Activated CD4-positive, alpha-beta T cell treated with anti-CD3 and anti-CD28 coated beads, Interleukin-2, amount 10 ng/mL, durations not matched to agents 7 days and 5 days (primary cell): ENCODE measurements around the gene FBXW7. TPM values are rescaled to one million over a fixed set of nuclear protein-coding genes. Genes with fewer than 3 reads are reported as not detected.

Experiments
- CTCF ChIA-PET: fragments of 350-600 bp; sonication (Branson Sonifier 250); formaldehyde crosslinking; loops from one replicate; lab custom pipeline; 2021; ENCODE audit warnings: antibody characterized with exemption; lab: Charles Lee
- POLR2A ChIA-PET: fragments of 350-600 bp; sonication (Branson Sonifier 250); formaldehyde crosslinking; loops from one replicate; lab custom pipeline; 2021; ENCODE audit warnings: antibody characterized with exemption; lab: Charles Lee
- DNase-seq: peaks from one replicate; pipeline ENCODE4 v3.0.0-alpha.2; 2020
- H3K27ac Mint-ChIP-seq: one replicate; pipeline ENCODE4 v1.8.0; 2021; ENCODE audit warnings: mild to moderate bottlenecking, moderate library complexity, mixed read lengths
- H3K27me3 Mint-ChIP-seq: one replicate; pipeline ENCODE4 v1.8.0; 2021; ENCODE audit warnings: mixed read lengths
- H3K36me3 Mint-ChIP-seq: one replicate; pipeline ENCODE4 v1.8.0; 2021; ENCODE audit warnings: low read depth, mixed read lengths
- H3K4me1 Mint-ChIP-seq: one replicate; pipeline ENCODE4 v1.8.0; 2021; ENCODE audit warnings: mixed read lengths
- H3K4me3 Mint-ChIP-seq: one replicate; pipeline ENCODE4 v1.8.0; 2021; ENCODE audit warnings: mild to moderate bottlenecking, moderate library complexity, mixed read lengths
- H3K9me3 Mint-ChIP-seq: one replicate; pipeline ENCODE4 v1.8.0; 2021; ENCODE audit warnings: mixed read lengths
- total RNA-seq, 2 experiments: library from RNA; stranded (reverse); gene quantifications; one replicate each; pipeline ENCODE4 v1.2.3, GENCODE V29; 2021

FBXW7 gene
- total RNA-seq, 2 experiments from 2014 or later: 49.4 to 52.2 TPM

DNA sequence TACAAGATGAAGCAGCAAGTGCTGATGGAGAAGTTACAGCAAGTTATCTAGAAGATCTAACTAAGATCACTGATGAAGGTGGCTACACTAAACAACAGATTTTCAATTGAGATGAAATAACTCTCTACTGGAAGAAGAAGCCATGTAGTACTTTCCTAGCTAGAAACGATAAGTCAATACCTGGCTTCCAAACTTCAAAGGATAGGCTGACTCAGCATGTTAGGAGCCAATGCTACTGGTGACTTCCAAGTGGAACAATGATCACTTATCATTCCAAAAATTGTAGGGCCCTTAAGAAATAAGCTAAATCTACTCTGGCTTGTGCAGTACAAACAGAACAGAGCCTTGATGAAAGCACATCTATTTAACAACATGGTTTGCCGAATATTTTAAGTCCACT is 55.0 kb downstream of the FBXW7 start:
- CTCF ChIA-PET: interaction anchor here (1.1 to 1.5 kb wide), 5 partner anchors 18 to 98 kb away, joined by 3 to 4 read pairs (median 3); no protein-coding TSS in a partner anchor
- H3K9me3 Mint-ChIP-seq: peaks cover 11% of the 10 kb centered on the region
- H3K27ac Mint-ChIP-seq: no peak overlapping the region
- no peaks in the 10 kb centered on the region for H3K27me3 Mint-ChIP-seq
- no peak for DNase-seq
- H3K4me3 Mint-ChIP-seq: no peak overlapping the region
- peaks cover 26% of the 10 kb centered on the region for H3K4me1 Mint-ChIP-seq
- POLR2A ChIA-PET: no interaction called here
- peaks cover 31% of the 10 kb centered on the region for H3K36me3 Mint-ChIP-seq

DNA sequence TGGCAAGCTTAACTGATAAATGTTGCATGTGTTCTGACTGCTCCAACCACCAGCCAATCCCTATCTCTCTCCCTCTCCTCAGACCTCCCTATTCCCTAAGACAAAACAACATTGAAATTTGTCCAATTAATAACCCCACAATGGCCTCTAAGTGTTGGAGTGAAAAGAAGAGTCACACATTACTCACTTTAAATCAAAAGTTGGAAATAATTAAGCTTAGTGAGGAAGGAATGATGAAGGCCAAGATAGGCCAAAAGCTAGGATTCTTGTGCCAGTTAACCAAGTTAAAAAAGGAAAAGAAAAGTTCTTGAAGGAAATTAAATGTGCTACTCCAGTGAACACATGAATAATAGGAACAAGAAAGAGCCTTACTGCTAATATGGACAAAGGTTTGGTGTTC is 55.6 kb downstream of the FBXW7 start:
- ChIA-PET CTCF (interaction anchor here (1.1 to 1.5 kb wide), 2 partner anchors 22 to 98 kb away, joined by 3 to 4 read pairs; no protein-coding TSS in a partner anchor), POLR2A (no interaction called here)
- no peak overlapping the region for H3K4me3 Mint-ChIP-seq
- no peak for DNase-seq
- H3K36me3 Mint-ChIP-seq: peaks cover 31% of the 10 kb centered on the region
- peaks cover 11% of the 10 kb centered on the region for H3K9me3 Mint-ChIP-seq
- peaks cover 20% of the 10 kb centered on the region for H3K4me1 Mint-ChIP-seq
- H3K27ac Mint-ChIP-seq: no peak overlapping the region
- H3K27me3 Mint-ChIP-seq: no peaks in the 10 kb centered on the region

DNA sequence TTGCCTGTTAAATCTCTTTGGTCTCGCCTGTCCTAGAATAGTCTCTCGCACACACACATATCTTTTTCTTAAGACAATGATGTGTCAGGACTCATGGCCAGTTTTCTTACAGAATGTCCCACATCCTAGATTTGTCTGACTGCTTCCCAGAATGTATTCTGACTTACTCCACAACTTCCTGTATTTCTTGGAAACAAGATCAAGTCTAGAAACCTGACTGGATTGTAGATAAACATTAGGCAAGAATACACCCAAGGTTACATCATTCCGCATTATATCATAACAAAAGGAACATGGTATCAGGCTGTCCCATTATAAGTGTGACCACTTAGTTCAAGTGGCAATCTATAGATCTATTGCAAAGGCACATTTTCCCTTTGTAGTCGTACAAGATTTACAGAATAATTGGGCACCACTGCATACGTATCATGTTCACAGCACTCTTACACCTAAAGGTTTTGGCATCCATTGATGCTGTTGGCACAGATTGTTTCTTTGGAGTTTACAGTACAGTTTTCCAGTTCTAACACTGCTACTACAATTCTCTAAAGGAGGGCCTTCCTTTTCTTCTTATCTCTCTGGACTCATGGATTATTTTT is 56.4 kb downstream of the FBXW7 start:
- Mint-ChIP-seq H3K27ac (no peak overlapping the region), H3K36me3 (peaks cover 31% of the 10 kb centered on the region), H3K4me3 (no peak overlapping the region), H3K4me1 (peaks cover 18% of the 10 kb centered on the region), H3K9me3 (peaks cover 11% of the 10 kb centered on the region), H3K27me3 (no peaks in the 10 kb centered on the region)
- ChIA-PET CTCF (no interaction called here), POLR2A (interaction anchor here (0.6 kb wide), 1 partner anchor 1035 kb away, joined by 3 read pairs; no protein-coding TSS in a partner anchor)
- no peak for DNase-seq

DNA sequence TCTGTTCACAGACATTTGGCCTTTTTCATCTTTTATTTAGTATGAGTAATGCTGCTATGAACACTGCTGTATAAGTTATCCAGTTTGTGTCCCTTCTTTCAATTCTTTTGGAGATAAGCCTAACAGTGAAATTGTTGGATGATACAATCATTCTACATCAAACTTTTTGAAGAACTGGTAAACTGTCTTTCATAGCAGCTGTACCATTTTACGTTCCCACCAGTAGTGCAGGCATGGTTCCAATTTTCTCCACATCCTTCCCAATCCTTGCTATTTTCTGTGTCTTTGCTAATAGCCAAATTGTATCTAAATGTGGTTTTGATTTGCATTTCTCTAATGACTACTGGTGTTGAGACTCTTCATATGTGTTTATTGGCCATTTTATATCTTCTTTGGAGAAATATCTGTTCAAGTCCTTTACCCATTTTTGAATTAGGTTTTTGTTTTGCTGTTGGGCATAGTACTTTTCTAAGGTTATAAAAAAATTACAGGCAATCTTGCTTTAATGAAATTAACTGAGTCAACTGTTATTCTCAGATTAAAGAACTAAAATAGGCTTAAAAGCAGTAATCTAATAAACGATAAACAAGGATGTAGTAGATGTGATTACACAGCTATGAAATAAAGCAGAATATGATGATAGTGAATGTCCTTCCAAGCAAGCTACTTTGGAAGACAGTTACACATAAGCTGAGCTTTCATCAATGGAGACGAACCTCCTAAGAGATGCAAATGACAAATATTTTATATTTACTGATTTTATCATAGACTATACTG is 57.2 kb downstream of the FBXW7 start:
- no peak overlapping the region for H3K4me3 Mint-ChIP-seq
- H3K9me3 Mint-ChIP-seq: peaks cover 11% of the 10 kb centered on the region
- CTCF ChIA-PET: interaction anchor here (0.8 to 1.3 kb wide), 2 partner anchors 20 to 23 kb away, joined by 3 read pairs; no protein-coding TSS in a partner anchor
- H3K36me3 Mint-ChIP-seq: peaks cover 31% of the 10 kb centered on the region
- peaks cover 17% of the 10 kb centered on the region for H3K4me1 Mint-ChIP-seq
- DNase-seq: no peak
- POLR2A ChIA-PET: interaction anchor here (0.6 kb wide), 1 partner anchor 1036 kb away, joined by 3 read pairs; no protein-coding TSS in a partner anchor
- H3K27ac Mint-ChIP-seq: no peak overlapping the region
- H3K27me3 Mint-ChIP-seq: no peaks in the 10 kb centered on the region

DNA sequence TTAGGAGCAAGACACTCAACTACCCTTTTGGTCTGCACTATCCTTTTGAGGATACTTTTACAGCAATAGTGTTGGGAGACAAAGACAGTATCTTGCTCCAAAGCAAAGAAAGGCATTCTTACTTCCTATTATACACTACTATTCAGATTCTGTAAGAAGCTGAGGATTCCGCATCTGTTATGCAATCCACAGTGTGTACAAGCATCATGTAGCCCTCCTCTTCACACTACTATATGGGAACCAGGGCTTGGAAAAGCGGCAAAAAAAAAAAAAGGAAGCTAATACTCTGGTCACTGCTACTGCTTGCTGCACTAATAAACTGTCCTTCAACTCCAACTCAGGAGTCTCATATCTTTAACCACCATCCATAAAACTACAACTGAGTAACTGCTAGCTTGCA is 59.1 kb downstream of the FBXW7 start:
- POLR2A ChIA-PET: no interaction called here
- Mint-ChIP-seq H3K4me1 (peaks cover 17% of the 10 kb centered on the region), H3K27ac (no peak overlapping the region), H3K27me3 (no peaks in the 10 kb centered on the region), H3K36me3 (peaks cover 26% of the 10 kb centered on the region), H3K4me3 (no peak overlapping the region), H3K9me3 (peaks cover 15% of the 10 kb centered on the region)
- CTCF ChIA-PET: interaction anchor here (0.6 to 1.4 kb wide), 2 partner anchors 14 to 178 kb away, joined by 3 to 5 read pairs; no protein-coding TSS in a partner anchor
- no peak for DNase-seq

DNA sequence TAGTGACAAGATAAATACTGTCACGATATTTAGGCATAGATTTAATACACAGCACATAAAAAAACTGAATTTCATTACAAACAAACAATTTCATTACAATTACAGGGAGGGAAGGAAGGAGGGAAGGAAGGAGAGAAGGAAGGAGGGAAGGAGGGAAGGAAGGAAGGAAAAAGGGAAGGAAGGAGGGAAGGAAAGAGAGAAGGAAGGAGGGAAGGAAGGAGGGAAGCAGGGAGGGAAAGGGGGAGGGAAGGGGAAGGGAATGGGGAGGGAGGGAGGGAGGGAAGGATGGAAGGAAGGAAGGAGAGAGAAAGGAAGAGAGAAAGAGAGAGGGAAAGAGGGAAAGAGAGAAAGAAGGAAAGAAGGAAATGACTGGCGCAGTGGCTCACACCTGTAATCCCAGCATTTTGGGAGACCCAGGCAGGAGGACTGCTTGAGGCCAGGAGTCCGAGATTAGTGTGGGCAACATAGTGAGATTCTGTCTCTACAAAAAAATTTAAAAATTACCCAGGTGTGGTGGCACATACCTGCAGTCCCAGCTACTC is 64.6 kb downstream of the FBXW7 start:
- ChIA-PET POLR2A (no interaction called here), CTCF (interaction anchor here (0.6 kb wide), 1 partner anchor 776 kb away, joined by 5 read pairs; no protein-coding TSS in a partner anchor)
- DNase-seq: no peak
- Mint-ChIP-seq H3K36me3 (peaks cover 22% of the 10 kb centered on the region), H3K9me3 (peaks cover 10% of the 10 kb centered on the region), H3K27ac (no peak overlapping the region), H3K4me1 (peaks cover 3% of the 10 kb centered on the region), H3K4me3 (no peak overlapping the region), H3K27me3 (no peaks in the 10 kb centered on the region)

DNA sequence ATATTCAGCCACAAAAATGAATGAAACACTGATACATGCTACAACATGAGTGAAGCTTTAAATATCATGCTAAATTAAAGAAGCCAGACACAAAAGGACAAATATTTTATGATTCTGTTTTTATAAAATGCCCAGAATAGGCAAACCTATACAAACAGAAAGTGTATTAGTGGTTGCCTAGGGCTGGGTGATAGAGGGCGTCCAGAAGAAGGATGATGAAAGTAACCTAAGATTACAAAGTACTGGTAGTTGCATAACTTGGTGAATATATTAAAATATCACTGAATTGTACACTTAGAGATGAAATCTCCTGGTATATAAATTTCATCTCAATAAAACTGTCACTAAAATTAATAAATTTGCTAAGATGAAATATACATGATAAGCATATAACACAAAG is 67.5 kb downstream of the FBXW7 start:
- CTCF ChIA-PET: no interaction called here

DNA sequence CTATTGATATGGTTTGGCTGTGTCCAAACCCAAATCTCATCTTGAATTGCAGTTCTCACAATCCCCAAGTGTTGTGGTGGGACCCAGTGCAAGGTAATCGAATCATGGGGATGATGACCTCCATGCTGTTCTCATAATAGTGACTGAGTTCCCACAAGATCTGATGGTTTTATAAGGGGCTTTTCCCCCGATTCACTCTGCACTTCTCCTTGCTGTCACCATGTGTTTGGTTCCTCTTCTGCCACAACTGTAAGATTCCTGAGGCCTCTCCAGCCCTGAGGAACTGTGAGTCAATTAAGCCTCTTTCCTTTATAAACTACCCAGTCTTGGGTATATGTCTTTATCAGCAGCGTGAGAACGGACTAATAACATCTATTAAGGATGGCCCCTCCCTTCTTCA is 68.8 kb downstream of the FBXW7 start:
- Mint-ChIP-seq H3K27me3 (no peaks in the 10 kb centered on the region), H3K4me1 (peaks cover 35% of the 10 kb centered on the region), H3K9me3 (peaks cover 9% of the 10 kb centered on the region), H3K4me3 (no peak overlapping the region), H3K27ac (no peak overlapping the region), H3K36me3 (peaks cover 28% of the 10 kb centered on the region)
- ChIA-PET POLR2A (no interaction called here), CTCF (no interaction called here)
- no peak for DNase-seq

More for the DNA sequence above, 67.5 kb downstream of the FBXW7 start:
- Mint-ChIP-seq H3K36me3 (peaks cover 25% of the 10 kb centered on the region), H3K4me1 (peaks cover 24% of the 10 kb centered on the region), H3K4me3 (no peak overlapping the region), H3K27me3 (no peaks in the 10 kb centered on the region), H3K9me3 (peaks cover 10% of the 10 kb centered on the region), H3K27ac (no peak overlapping the region)
- POLR2A ChIA-PET: no interaction called here
- DNase-seq: no peak

DNA sequence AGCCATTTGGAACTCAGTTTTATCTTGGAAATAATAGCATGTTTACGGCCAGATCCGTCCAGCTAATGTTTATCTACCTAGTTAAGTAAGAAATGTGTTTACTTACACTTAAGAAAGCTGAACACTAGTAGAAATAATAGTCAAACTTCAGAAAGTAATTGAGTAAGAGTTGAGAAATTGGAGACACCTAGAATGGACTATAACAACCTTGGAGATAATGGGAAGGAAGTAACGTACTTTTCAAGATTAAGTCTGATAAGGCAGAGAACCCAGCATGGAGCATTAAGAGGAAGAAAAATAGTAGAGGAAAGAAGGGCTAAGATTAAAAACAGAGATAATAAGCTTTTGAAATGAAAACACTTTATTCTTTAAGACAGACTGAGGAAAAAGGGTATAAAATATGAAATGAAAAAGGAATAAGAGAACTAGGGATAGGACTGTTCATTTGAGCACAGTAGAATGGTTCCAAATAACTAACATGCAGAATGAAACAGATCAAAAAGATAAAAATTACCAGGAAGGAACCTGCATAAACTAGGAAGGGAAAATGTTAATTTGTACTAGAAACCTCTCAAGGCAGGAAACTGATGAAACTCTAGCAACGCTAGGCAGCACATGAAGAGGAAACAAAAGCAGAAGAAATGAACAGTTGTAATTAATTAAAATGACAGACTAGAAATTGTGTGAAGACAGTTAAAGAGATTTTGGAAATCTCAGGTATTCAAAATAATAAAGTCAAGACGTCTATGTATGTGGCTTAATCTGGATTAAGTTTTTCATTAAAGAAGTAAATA is 71.7 kb downstream of the FBXW7 start:
- POLR2A ChIA-PET: no interaction called here
- peaks cover 3% of the 10 kb centered on the region for H3K9me3 Mint-ChIP-seq
- H3K36me3 Mint-ChIP-seq: peaks cover 24% of the 10 kb centered on the region
- no peak for DNase-seq
- no peak overlapping the region for H3K4me3 Mint-ChIP-seq
- H3K27ac Mint-ChIP-seq: peak overlapping the region; percentile 77
- CTCF ChIA-PET: interaction anchor here (0.6 to 1.3 kb wide), 2 partner anchors 9 to 16 kb away, joined by 3 read pairs; no protein-coding TSS in a partner anchor
- no peaks in the 10 kb centered on the region for H3K27me3 Mint-ChIP-seq
- peaks cover 54% of the 10 kb centered on the region for H3K4me1 Mint-ChIP-seq

DNA sequence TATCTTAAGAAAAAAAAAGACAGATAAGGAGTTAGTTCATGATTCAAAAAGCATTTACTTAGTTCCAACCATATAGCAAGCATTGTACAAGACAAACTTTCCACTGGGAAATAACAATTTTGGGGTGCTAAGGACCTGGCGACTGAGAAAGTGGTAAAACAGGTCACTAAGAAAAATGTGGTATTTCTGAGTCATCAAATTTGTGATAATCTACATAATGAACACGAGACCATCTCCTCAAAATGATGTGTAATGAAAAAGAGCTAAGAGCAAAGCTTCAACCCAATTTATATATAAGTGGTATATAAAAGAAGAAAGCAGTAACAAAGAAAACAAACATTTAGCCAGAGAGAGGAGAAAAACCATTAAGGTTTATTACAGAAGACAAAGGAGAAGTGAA is 72.3 kb downstream of the FBXW7 start:
- H3K4me1 Mint-ChIP-seq: peaks cover 61% of the 10 kb centered on the region
- H3K9me3 Mint-ChIP-seq: peaks cover 3% of the 10 kb centered on the region
- peak overlapping the region; percentile 77 for H3K27ac Mint-ChIP-seq
- H3K27me3 Mint-ChIP-seq: no peaks in the 10 kb centered on the region
- peaks cover 24% of the 10 kb centered on the region for H3K36me3 Mint-ChIP-seq
- ChIA-PET POLR2A (no interaction called here), CTCF (interaction anchor here (1.3 to 1.6 kb wide), 2 partner anchors 15 to 18 kb away, joined by 3 read pairs; no protein-coding TSS in a partner anchor)
- H3K4me3 Mint-ChIP-seq: no peak overlapping the region
- no peak for DNase-seq

DNA sequence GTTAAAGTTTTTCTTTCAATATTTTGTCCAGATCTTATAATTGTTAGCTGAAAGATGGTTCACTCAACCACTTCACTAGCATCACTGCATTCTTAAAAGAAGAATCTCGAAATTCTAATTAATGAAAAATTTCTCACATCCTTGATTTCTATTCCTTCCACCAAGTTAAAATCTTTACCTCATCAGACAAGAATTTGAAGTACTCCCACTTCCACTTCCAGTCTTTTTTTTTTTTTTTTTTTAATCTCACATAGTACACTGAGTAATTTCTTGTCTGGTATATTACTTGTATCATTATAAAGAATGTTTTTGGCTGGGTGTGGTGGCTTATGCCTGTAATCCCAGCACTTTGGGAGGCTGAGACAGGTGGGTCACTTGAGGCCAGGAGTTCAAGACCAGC is 73.2 kb downstream of the FBXW7 start:
- Mint-ChIP-seq H3K27ac (no peak overlapping the region), H3K36me3 (peaks cover 24% of the 10 kb centered on the region)

DNA sequence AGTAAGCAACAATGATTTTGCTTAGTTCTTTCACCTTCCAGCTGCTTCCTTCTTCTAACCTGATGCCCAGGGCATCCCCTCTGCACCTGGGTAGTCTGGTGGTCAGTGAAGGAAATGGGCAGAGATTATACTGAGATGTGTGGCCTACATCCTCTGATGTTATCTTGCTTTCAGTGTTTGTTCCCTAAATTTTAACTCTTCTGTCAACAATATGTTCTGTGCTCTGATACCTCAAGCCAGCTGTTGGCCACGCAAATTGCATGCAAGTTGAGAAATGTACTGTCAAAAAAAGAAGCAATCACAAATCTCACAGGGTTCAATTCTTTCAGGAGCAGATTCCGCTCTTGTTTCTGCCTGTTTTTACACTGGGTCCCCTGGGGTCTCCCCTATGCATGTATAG is 73.8 kb downstream of the FBXW7 start:
- no peak for DNase-seq
- Mint-ChIP-seq H3K36me3 (peaks cover 19% of the 10 kb centered on the region), H3K4me3 (no peak overlapping the region), H3K4me1 (peaks cover 71% of the 10 kb centered on the region), H3K9me3 (peaks cover under 1% of the 10 kb centered on the region), H3K27ac (no peak overlapping the region), H3K27me3 (no peaks in the 10 kb centered on the region)
- CTCF ChIA-PET: interaction anchor here (1.5 to 1.6 kb wide), 2 partner anchors 13 to 19 kb away, joined by 3 read pairs; no protein-coding TSS in a partner anchor
- POLR2A ChIA-PET: no interaction called here

More for the DNA sequence above, 73.2 kb downstream of the FBXW7 start:
- Mint-ChIP-seq H3K9me3 (peaks cover 3% of the 10 kb centered on the region), H3K27me3 (no peaks in the 10 kb centered on the region), H3K4me3 (no peak overlapping the region), H3K4me1 (peaks cover 69% of the 10 kb centered on the region)
- ChIA-PET CTCF (interaction anchor here (1.3 to 1.6 kb wide), 3 partner anchors 12 to 19 kb away, joined by 3 read pairs; no protein-coding TSS in a partner anchor), POLR2A (no interaction called here)
- no peak for DNase-seq
